Measurements from ENCODE around the gene NCR2. TPM values are rescaled to one million over a fixed set of nuclear protein-coding genes. Genes with fewer than 3 reads are reported as not detected.

The NCR2 gene
- total and polyA plus RNA-seq, 2 experiments from 2014 or later: not detected

DNA sequence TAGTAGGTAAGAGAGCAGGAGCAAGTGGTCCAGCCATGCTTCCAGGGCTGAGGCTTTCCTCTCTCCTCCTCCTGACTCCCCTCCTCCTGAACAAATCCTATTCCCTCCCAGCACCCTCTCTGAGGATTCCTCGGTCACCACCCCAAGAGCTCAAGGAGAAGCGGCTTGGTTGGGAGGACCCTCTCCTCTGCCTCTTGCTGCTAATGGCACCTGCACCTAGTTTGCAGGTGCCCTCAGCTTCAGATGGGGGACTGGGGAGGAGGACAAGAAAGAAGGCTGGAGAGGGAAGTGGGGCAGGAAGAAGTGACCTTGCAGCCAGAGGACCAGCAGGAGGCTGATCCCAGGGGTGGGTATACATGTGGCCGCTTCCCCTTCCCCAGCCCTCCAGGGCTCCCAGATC, 17.5 kb downstream of the NCR2 start:
- no peaks in the 10 kb centered on the region for H3K9me3 ChIP-seq (ENCODE audit: low read depth)
- no peak overlapping the region for H2AFZ ChIP-seq
- DNase-seq (ENCODE audit: low spot score): no peak
- no peak overlapping the region for H3K27ac ChIP-seq
- H3K4me2 ChIP-seq: no peak overlapping the region
- no peaks in the 10 kb centered on the region for H3K79me2 ChIP-seq
- peaks cover 10% of the 10 kb centered on the region for H3K27me3 ChIP-seq
- H4K20me1 ChIP-seq (ENCODE audit: insufficient read depth, poor library complexity, severe bottlenecking): no peaks in the 10 kb centered on the region
- no peaks in the 10 kb centered on the region for H3K4me1 ChIP-seq (ENCODE audit: insufficient read depth)
- TF ChIP-seq, protein P1, sequence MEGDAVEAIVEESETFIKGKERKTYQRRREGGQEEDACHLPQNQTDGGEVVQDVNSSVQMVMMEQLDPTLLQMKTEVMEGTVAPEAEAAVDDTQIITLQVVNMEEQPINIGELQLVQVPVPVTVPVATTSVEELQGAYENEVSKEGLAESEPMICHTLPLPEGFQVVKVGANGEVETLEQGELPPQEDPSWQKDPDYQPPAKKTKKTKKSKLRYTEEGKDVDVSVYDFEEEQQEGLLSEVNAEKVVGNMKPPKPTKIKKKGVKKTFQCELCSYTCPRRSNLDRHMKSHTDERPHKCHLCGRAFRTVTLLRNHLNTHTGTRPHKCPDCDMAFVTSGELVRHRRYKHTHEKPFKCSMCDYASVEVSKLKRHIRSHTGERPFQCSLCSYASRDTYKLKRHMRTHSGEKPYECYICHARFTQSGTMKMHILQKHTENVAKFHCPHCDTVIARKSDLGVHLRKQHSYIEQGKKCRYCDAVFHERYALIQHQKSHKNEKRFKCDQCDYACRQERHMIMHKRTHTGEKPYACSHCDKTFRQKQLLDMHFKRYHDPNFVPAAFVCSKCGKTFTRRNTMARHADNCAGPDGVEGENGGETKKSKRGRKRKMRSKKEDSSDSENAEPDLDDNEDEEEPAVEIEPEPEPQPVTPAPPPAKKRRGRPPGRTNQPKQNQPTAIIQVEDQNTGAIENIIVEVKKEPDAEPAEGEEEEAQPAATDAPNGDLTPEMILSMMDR (IDR thresholded peaks at IDR 0.05; ENCODE audit: poor library complexity): no peak
- TF ChIP-seq EZH2phosphoT487 (IDR thresholded peaks at IDR 0.05; ENCODE audit: low read depth, severe bottlenecking, unreplicated experiment) (no peak), EZH2 (IDR thresholded peaks at IDR 0.05; ENCODE audit: borderline replicate concordance) (no peak)
- H3K36me3 ChIP-seq (replicated peaks; ENCODE audit: insufficient read depth, low read depth): no peaks in the 10 kb centered on the region
- no peaks in the 10 kb centered on the region for H3K9me2 ChIP-seq (replicated peaks; ENCODE audit: insufficient read depth)
- WGBS (ENCODE audit: low lambda C conversion rate, missing lambda C conversion rate): 98% methylated on average over 3 of the region's 3 CpGs
- H3K4me3 ChIP-seq: no peak overlapping the region

DNA sequence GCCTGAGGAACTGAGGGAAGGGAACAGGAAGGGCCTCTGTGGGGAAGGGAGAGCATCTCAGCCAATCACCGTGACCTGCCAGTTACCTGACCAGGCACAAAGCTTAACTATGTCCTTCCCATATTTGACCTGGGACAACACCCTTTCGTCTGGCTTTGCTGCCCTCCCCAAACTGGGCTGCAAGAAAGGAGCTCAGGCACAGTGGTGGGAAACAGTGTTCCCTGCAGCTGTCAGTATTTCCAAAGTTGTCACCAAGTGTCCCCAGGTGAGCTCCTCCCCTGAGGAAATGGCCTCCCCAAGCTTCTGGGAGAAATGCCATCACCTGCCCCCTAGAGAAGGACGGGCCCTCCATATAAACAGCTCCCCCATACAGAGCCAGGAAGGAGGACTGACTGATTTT, 17.9 kb downstream of the NCR2 start:
- Histone ChIP-seq H3K4me3 (no peak overlapping the region), H3K4me1 (ENCODE audit: insufficient read depth) (no peaks in the 10 kb centered on the region), H2AFZ (no peak overlapping the region), H3K27ac (no peak overlapping the region), H3K27me3 (peaks cover 10% of the 10 kb centered on the region), H3K36me3 (replicated peaks; ENCODE audit: insufficient read depth, low read depth) (no peaks in the 10 kb centered on the region), H3K9me3 (ENCODE audit: low read depth) (no peaks in the 10 kb centered on the region), H3K79me2 (no peaks in the 10 kb centered on the region), H3K9me2 (replicated peaks; ENCODE audit: insufficient read depth) (no peaks in the 10 kb centered on the region), H3K4me2 (no peak overlapping the region), H4K20me1 (ENCODE audit: insufficient read depth, poor library complexity, severe bottlenecking) (no peaks in the 10 kb centered on the region)
- no peak for DNase-seq (ENCODE audit: low spot score)
- TF ChIP-seq, protein P1 (IDR thresholded peaks at IDR 0.05; ENCODE audit: poor library complexity): no peak
- TF ChIP-seq EZH2 (IDR thresholded peaks at IDR 0.05; ENCODE audit: borderline replicate concordance): no peak
- TF ChIP-seq EZH2phosphoT487 (IDR thresholded peaks at IDR 0.05; ENCODE audit: low read depth, severe bottlenecking, unreplicated experiment): no peak
- WGBS (ENCODE audit: low lambda C conversion rate, missing lambda C conversion rate): 67% methylated on average over 3 of the region's 3 CpGs

DNA sequence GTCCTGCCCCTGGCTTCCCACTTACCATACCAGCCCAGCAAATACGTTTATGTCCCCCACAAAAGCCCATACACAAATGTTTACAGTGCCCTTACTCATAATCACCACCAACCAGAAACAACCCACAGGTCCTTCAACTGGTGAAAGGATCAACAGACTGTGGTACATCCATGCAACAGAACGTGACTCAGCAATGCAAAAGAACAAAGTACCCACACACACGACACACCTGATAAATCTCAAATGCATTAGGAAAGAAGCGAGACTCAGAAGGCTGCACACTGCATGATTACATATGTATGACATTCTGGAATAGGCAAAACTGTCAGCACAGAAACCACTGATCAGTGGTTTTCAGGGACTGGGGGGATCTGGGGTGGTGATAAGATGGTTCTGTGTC, 20.5 kb downstream of the NCR2 start:
- Histone ChIP-seq H3K27ac (no peak overlapping the region), H3K36me3 (replicated peaks; ENCODE audit: insufficient read depth, low read depth) (no peaks in the 10 kb centered on the region), H3K27me3 (peaks cover 10% of the 10 kb centered on the region), H3K4me2 (no peak overlapping the region), H3K9me2 (replicated peaks; ENCODE audit: insufficient read depth) (no peaks in the 10 kb centered on the region), H3K79me2 (no peaks in the 10 kb centered on the region), H4K20me1 (ENCODE audit: insufficient read depth, poor library complexity, severe bottlenecking) (no peaks in the 10 kb centered on the region), H3K9me3 (ENCODE audit: low read depth) (no peaks in the 10 kb centered on the region), H3K4me3 (no peak overlapping the region), H3K4me1 (ENCODE audit: insufficient read depth) (no peaks in the 10 kb centered on the region), H2AFZ (no peak overlapping the region)
- TF ChIP-seq EZH2 (IDR thresholded peaks at IDR 0.05; ENCODE audit: borderline replicate concordance) (no peak), EZH2phosphoT487 (IDR thresholded peaks at IDR 0.05; ENCODE audit: low read depth, severe bottlenecking, unreplicated experiment) (no peak)
- TF ChIP-seq, protein P1 (IDR thresholded peaks at IDR 0.05; ENCODE audit: poor library complexity): no peak
- 69% methylated on average over 4 of the region's 4 CpGs for WGBS (ENCODE audit: low lambda C conversion rate, missing lambda C conversion rate)
- no peak for DNase-seq (ENCODE audit: low spot score)

DNA sequence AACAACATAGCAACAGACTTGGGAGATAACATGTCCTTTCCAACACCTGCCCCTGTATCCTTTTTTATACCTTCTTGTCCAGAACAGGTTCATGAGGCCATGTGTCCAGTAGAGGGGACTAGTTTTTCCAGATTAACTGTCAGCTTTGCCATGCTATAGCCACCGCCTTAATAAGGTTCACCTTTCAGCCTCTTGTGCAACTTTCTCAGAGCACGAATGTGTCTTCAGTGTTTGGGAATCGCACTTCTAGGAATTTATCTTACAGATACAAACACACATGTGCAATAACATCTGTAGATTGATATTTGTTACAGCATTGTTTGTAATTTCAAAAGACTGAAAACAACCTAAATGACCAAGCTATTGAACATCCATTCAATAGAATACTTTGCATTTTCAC, 21.4 kb downstream of the NCR2 start:
- 73% methylated on average over 3 of the region's 3 CpGs for WGBS (ENCODE audit: low lambda C conversion rate, missing lambda C conversion rate)
- H3K4me3 ChIP-seq: no peak overlapping the region
- no peaks in the 10 kb centered on the region for H3K36me3 ChIP-seq (replicated peaks; ENCODE audit: insufficient read depth, low read depth)
- no peaks in the 10 kb centered on the region for H3K79me2 ChIP-seq
- H2AFZ ChIP-seq: no peak overlapping the region
- DNase-seq (ENCODE audit: low spot score): no peak
- no peak overlapping the region for H3K27ac ChIP-seq
- no peak overlapping the region for H3K4me2 ChIP-seq
- H3K9me3 ChIP-seq (ENCODE audit: low read depth): no peaks in the 10 kb centered on the region
- no peaks in the 10 kb centered on the region for H3K9me2 ChIP-seq (replicated peaks; ENCODE audit: insufficient read depth)
- no peaks in the 10 kb centered on the region for H3K4me1 ChIP-seq (ENCODE audit: insufficient read depth)
- no peak for TF ChIP-seq EZH2phosphoT487 (IDR thresholded peaks at IDR 0.05; ENCODE audit: low read depth, severe bottlenecking, unreplicated experiment)
- TF ChIP-seq, protein P1 (IDR thresholded peaks at IDR 0.05; ENCODE audit: poor library complexity): no peak
- TF ChIP-seq EZH2 (IDR thresholded peaks at IDR 0.05; ENCODE audit: borderline replicate concordance): no peak
- H4K20me1 ChIP-seq (ENCODE audit: insufficient read depth, poor library complexity, severe bottlenecking): no peaks in the 10 kb centered on the region
- H3K27me3 ChIP-seq: peaks cover 10% of the 10 kb centered on the region

All from hepatocyte (in vitro differentiated cells).